SIG-M5 treated with dmso at 0.1 percent for 504 hours (cell line): ENCODE data around the gene ZFYVE27.

Experiments
- DNase-seq: peaks from one replicate; lab custom pipeline; 2025; ENCODE audit not compliant: unreplicated experiment; lab: John Stamatoyannopoulos, UW

ZFYVE27 gene

DNA sequence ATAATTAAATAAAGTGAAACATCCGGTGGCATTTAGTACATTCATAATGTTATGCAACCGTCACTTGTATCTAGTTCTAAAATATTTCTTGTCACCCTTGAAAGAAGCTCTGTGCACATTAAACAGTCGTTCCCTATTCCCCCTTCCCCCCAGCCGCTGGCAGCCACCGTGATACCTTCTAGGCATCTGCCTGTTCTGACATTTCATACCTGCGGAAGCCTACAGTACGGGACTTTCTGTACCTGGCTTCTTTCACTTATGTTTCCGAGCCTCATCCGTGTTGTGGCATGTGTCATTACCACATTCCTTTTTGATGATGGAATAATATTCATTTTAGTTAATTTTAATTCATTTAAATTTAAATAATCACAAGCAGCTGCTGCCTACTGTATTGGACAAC is 48.8 kb downstream of the ZFYVE27 start:
- no peak for DNase-seq

DNA sequence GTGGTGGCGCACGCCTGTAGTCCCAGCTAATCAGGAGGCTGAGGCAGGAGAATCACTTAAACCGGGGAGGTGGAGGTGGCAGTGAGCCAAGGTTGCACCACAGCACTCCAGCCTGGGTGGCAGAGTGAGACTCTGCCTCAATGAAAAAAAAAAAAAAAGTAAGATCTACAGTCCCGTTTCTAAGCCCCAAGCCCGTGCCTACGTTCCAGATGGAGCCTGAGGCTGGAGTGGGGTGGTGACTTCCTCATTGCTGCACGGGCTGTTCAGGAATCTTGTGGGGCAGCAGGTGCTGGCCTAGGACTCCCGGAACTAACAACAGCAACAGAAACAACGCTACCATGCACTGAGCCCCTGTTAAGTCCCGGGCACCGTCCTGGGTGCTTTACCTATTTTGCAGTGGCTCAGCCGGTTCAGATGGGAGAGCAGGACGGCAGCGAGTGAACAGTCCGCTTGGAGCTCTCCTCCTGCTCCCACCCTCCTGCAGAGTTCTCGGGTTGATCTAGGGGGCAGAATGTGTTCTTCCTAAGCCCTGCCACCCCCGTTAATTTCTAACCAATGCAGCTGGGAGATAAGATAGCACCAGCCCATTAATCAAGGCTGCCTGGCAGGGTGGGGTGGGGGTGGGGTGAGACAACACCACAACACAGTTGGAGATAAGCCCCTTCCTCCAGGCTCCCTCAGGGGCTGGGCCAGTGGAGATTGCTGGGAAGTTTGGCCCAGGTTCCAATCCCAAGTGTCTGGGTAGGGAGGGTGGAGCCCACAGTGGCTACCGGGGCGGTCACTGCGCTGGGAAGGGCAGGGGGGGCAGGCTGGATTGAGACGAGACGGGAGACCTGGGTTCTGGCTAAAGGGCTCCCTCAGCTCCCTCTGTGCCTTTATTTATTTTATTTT is 51.9 kb downstream of the ZFYVE27 start:
- no peak for DNase-seq

GRCh38 chr10:97789770-97790397 is 53.0 kb downstream of the ZFYVE27 start:
- no peak for DNase-seq

GRCh38 chr10:97791824-97792721 is 55.1 kb downstream of the ZFYVE27 start:
- DNase-seq, result peak; percentile 28

GRCh38 chr10:97795886-97796285 is 59.0 kb downstream of the ZFYVE27 start:
- no peak for DNase-seq

- no peak for DNase-seq
Measured at GRCh38 chr10:97796651-97797050, 59.7 kb downstream of the ZFYVE27 start.

DNA sequence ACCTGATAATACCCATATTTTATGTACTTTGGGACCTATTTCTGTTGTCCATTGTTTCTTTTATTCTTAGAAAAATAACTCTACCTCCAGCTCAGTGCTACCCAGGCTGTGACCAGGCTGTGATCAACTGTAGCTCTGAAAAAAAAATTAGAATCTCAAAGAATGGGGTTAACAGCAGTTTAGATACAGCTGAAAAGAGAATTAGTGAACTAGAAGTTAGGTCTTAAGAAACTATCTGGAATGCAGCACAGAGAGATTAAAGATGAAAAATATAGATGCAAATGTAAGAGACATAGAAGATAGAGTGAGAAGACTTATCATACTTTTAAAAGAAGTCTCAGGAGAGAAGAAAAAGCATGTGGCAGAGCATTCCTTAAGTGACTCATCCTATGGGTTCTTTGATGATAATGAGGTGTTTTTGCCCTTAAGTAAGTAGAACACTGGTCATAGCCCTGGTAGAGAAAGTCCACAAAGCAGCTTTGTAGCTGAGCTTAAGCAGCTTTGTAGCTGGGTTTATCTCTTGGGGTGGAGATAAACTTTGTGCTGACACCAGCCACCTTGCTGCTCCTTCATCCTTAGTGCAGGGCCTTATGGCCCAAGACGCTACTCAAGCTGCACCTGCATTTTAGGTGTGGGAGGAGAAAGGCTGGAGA is 62.2 kb downstream of the ZFYVE27 start:
- DNase-seq, result no peak

DNA sequence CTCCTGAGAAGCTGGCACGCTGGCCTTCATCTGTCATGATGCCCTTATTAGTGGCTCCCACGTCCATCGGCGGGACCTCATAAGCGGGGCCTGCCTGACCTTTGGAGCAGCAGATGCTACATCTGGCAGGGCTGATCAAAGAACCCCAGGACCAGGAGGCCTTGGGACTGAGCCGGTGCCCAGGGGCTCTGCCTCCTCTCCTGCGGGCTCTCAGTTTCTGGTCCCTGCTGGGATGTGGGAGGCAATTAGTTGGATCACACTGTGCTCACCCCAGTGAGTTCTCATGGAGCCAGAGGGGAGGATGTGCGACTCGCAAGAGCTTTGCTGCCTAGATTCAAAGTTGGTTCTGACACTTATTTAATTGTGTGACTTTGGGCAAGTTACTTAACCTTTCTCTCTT is 63.5 kb downstream of the ZFYVE27 start:
- no peak for DNase-seq

- DNase-seq, result no peak
Measured at GRCh38 chr10:97801422-97801821, 64.5 kb downstream of the ZFYVE27 start.

GRCh38 chr10:97805096-97805884 is 68.4 kb downstream of the ZFYVE27 start:
- no peak for DNase-seq

GRCh38 chr10:97805949-97806348 is 69.0 kb downstream of the ZFYVE27 start:
- DNase-seq, result no peak

GRCh38 chr10:97810446-97810845 is 73.5 kb downstream of the ZFYVE27 start:
- no peak for DNase-seq
